Transverse colon (tissue), 3 donors: ENCODE measurements around the gene STAT5B.

Experiments
- CTCF ChIP-seq, 5 experiments: fragments of 200-600 bp in 3 of 5; fragments of 450-650 bp in 2 of 5; sonication (generic) in 3 of 5; IDR thresholded peaks; 1 replicate in 2 of 5; 2 replicates in 3 of 5; pipeline ENCODE4 v1.5.1; 2016 to 2017; ENCODE audit warnings: antibody characterized with exemption in 5 of 5, inconsistent platforms in 3 of 5, mild to moderate bottlenecking in 2 of 5, moderate library complexity in 1 of 5
- EP300 ChIP-seq: sonication (generic); formaldehyde crosslinking; IDR thresholded peaks from one replicate; pipeline ENCODE4 v1.6.1; 2017; ENCODE audit warnings: antibody characterized with exemption, low read depth
- POLR2A ChIP-seq: fragments of 450-650 bp; IDR thresholded peaks from one replicate; pipeline ENCODE4 v1.6.1; 2016; ENCODE audit warnings: antibody characterized with exemption, mild to moderate bottlenecking, moderate library complexity

- TF ChIP-seq POLR2A (no peak), CTCF (IDR thresholded peaks at IDR 0.05) (no peak), EP300 (no peak)
These were observed 26.3 kb downstream of the STAT5B start for GRCh38 chr17:42249681-42250446.
